Measurements from ENCODE around the gene XDH.
A peak's percentile ranks its signal among the peaks of the same experiment; 100 is the strongest.

Gene XDH

DNA sequence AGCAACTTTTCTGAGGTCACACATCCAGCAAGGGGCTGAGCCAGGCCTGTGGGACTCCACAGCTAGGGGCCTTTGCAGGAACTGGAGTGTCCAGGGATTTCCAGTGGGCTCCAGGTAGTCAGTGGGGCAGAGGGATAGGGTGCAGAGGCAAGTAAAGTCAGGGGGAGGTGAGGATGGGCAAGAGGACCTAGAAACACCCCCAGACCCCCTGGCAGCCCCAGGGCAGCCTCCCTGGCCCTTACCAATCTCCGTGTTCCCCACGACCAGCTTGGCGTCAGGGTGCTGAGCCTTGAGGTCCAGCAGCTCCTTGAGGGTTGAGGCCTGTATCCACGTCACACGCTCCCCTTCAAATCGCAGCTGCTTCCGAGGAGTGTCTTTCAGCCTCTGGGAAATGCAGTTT, 28.4 kb downstream of the XDH start:
- no peak for DNase-seq
- Mint-ChIP-seq H3K4me1 (peaks cover 40% of the 10 kb centered on the region), H3K27me3 (peaks cover 17% of the 10 kb centered on the region), H3K27ac (no peak overlapping the region), H3K9me3 (peaks cover 2% of the 10 kb centered on the region), H3K36me3 (no peaks in the 10 kb centered on the region), H3K4me3 (no peak overlapping the region)
- CTCF ChIA-PET: interaction anchor here (1.3 kb wide), 1 partner anchor 137 kb away, joined by 3 read pairs; no protein-coding TSS in a partner anchor

DNA sequence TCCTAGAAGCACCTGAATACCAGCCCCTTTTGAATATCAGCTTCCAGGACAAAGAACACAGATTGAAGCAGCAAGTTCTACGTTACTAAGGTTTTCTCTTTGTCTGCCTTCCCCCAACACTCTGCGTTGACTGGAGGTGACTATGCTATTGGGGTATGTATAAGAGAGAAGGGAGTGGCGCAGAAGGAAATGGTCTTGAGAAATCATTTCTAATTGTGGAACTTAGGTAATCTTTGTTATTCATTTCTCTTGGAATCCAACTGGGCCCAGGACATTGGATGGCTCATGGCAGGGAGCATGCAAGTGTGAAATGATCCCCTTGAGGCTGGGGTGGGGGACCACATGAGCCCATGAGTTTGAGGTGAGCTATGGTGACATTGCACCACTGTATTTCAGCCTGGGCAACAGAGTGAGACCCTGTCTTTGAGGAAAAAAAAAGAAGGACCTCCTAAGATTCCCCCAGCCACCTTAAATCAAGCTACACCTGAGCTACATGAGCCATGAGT, 29.7 kb downstream of the XDH start:
- Mint-ChIP-seq H3K36me3 (no peaks in the 10 kb centered on the region), H3K4me1 (peaks cover 43% of the 10 kb centered on the region), H3K27me3 (peaks cover 18% of the 10 kb centered on the region), H3K9me3 (peaks cover 2% of the 10 kb centered on the region), H3K27ac (no peak overlapping the region), H3K4me3 (no peak overlapping the region)
- DNase-seq: no peak
- CTCF ChIA-PET: no interaction called here

DNA sequence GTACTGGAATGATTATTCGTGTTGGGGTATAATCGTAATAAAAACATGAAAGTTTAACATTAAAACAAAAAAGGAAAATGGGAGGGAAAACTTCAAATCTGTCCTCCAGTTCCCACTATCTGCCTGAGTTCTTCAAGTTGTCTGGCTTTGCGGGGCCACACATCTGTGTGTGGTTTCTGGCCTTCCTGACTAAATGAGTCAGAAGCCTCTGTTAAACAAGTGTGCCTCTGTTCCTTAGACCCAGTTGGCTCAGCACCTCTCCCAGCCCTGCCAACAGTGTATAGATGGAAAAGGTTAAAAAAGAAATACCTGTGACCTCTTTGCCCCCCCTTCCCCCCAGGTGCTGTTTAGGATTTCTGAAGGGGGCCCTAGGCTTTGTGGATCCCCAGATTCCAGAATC, 30.2 kb downstream of the XDH start:
- Mint-ChIP-seq H3K36me3 (peaks cover under 1% of the 10 kb centered on the region), H3K9me3 (peaks cover 2% of the 10 kb centered on the region), H3K27me3 (peaks cover 22% of the 10 kb centered on the region), H3K27ac (no peak overlapping the region), H3K4me3 (no peak overlapping the region), H3K4me1 (peaks cover 43% of the 10 kb centered on the region)
- CTCF ChIA-PET: no interaction called here
- DNase-seq: no peak

DNA sequence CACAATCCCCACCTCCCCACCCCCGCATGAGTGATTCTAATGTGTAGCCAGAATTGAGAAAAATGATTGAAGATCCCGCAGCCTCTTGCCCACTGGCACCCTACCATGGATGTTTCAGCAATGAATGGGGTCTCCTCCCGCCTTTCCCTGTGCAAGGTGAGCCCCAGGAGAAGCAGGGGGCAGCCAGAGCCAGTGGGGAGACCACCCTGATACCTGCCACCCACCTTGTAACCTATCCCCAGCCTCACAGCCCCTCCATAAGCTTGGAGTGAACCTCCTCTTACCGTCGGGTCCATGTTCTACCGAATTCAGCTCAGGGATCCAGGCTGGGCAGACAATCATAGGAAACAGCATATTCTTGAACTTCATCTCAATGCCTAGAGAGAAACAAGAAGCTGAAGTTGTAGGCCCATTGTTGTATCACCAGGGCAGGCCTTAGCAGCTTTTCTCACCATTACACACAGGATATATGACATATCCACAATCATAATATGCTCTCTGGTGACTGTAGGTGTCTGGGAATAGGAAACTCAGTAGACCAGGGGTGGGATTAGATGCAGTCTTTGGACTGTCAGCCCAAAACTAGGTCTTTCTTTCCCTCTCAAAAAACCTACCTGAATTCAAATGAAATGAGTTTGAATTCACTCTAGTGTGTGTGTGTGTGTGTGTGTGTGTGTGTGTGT, 30.9 kb downstream of the XDH start:
- H3K9me3 Mint-ChIP-seq: peaks cover 2% of the 10 kb centered on the region
- H3K36me3 Mint-ChIP-seq: peaks cover 3% of the 10 kb centered on the region
- H3K27ac Mint-ChIP-seq: peak overlapping the region; percentile 45
- H3K4me3 Mint-ChIP-seq: no peak overlapping the region
- peaks cover 50% of the 10 kb centered on the region for H3K4me1 Mint-ChIP-seq
- peaks cover 15% of the 10 kb centered on the region for H3K27me3 Mint-ChIP-seq
- no peak for DNase-seq
- CTCF ChIA-PET: no interaction called here

DNA sequence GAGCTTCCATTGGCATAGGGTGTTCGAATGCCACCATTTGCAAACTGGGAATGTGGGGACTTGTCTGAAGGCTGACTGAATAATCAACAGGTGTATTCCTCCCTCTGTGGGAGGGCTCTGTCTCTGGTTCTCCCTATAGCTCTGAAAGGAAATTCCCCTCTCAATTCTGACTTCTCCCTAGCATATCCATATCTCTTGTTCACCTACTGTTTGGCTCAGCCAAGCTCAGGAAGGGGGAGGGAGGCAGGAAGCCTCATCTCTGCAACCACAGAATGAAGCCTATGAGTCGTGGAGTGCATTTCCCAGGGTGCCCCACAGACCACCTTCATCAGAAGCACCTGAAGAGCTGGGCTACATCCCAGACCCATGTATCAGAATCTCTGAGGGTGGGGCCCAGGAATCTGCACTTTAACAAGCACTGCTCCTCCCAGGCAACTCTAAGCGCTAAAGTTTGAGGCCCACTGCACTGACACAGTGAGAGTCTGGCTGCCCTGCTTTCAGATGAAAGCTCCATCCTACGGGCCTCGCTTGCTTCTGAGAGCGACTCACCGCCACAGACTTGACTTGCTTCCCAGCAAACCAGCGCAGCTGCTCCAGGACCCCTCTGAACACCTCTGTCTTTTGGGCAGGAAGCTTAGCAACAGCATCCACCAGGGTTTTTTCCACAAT, 32.0 kb downstream of the XDH start:
- Mint-ChIP-seq H3K4me3 (no peak overlapping the region), H3K9me3 (peaks cover 2% of the 10 kb centered on the region), H3K27me3 (peaks cover 5% of the 10 kb centered on the region), H3K4me1 (peaks cover 57% of the 10 kb centered on the region), H3K27ac (peak overlapping the region; percentile 47), H3K36me3 (peaks cover 5% of the 10 kb centered on the region)
- DNase-seq: no peak
- CTCF ChIA-PET: no interaction called here

DNA sequence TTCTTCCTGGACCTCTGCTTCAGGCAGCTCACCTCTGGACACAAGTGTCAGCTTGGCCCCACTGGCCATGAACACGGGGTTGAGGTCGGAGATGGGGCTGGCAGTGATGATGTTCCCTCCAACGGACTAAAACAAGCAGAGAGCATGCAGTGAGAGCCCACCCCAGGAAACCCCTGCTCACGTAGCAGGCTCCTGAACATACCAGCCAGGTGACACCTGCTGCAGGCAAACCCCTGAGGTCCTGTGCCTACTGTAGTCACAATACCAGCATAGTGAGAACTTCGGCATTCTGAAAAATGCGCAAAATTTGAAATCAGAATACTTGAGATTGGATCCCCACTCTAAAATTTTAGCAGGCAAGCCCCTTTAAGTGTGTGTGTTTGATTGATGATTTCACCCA, 32.9 kb downstream of the XDH start:
- H3K27me3 Mint-ChIP-seq: peaks cover 5% of the 10 kb centered on the region
- no peak overlapping the region for H3K4me3 Mint-ChIP-seq
- H3K9me3 Mint-ChIP-seq: peaks cover 2% of the 10 kb centered on the region
- peaks cover 58% of the 10 kb centered on the region for H3K4me1 Mint-ChIP-seq
- CTCF ChIA-PET: no interaction called here
- peak overlapping the region; percentile 47 for H3K27ac Mint-ChIP-seq
- H3K36me3 Mint-ChIP-seq: peaks cover 5% of the 10 kb centered on the region
- DNase-seq: no peak

DNA sequence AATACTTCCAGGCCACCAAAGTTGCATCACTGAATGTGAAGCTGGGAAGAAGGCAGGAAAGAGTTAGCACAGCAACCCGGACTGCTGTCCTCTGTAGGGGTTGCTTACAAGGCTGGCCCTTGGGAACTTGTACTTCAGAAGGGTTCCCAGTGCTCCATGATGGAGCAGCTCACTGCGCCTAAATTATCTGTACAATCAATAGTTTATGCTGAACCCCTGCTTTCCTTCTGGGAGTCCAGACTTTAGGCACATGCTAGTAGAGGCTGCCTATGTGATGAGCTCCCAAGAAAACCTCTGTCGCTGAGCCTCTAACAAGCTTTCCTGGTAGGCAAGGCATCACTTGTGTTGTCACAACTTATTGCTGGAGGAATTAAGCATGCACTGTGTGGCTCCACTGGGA, 34.3 kb downstream of the XDH start:
- H3K36me3 Mint-ChIP-seq: peaks cover 5% of the 10 kb centered on the region
- H3K27ac Mint-ChIP-seq: no peak overlapping the region
- H3K4me1 Mint-ChIP-seq: peaks cover 55% of the 10 kb centered on the region
- H3K9me3 Mint-ChIP-seq: peaks cover 2% of the 10 kb centered on the region
- no peak overlapping the region for H3K4me3 Mint-ChIP-seq
- H3K27me3 Mint-ChIP-seq: peaks cover 7% of the 10 kb centered on the region
- no peak for DNase-seq
- CTCF ChIA-PET: no interaction called here

DNA sequence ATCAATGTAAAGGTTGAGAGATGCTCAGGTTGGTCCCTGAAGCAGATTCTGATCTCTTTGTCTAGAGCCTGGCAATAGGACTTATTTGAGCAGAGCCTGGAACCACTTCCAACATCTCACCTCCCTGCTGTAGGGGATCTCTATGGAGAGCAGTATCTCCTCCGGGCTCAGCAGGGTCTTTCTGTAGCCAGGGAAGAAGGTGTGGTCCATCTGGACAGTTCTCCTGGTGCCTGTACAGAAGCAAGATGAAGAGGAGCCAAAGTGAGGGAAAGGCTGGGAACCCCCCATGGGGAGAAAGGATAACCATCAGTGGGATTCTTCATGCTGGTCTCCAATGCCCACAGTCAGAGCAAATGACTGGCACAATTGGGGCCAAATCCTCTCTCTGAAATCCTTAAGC, 34.8 kb downstream of the XDH start:
- peaks cover 5% of the 10 kb centered on the region for H3K36me3 Mint-ChIP-seq
- H3K4me1 Mint-ChIP-seq: peaks cover 54% of the 10 kb centered on the region
- H3K9me3 Mint-ChIP-seq: peaks cover 2% of the 10 kb centered on the region
- no peak overlapping the region for H3K4me3 Mint-ChIP-seq
- DNase-seq: no peak
- H3K27ac Mint-ChIP-seq: no peak overlapping the region
- peaks cover 12% of the 10 kb centered on the region for H3K27me3 Mint-ChIP-seq
- CTCF ChIA-PET: no interaction called here

DNA sequence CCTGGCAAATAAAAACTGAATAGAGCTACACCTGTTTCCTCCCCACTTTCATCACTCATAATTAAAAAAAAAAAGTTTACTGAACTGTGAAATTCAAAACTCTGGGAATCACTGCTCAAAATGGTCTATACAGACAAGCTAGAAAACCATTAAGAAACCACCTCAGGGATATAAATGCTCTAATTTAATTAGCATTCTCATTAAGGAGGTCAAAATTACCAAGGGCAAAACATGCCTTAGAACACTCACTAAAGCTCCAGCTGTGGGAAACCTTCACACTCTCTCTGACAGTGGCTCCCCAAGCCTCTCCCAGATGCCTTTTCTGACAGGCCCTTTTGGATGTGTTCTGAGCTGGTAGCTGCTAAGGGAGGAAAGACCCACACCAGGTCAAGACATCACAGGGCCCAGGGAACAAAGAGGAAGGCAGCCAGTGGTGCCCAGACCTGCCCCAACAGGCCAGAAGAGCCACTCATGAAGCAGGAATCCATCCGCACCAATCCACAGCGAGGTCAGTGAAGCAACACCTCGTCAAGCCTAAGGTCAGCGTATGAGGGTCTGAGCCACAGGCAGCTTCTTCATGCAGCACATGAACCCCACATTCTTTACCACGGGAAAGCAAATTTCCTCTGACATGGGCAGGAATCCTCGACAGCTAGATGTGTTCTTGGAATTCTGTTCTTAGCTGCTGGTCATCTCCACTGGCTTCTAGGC, 35.6 kb downstream of the XDH start:
- peaks cover 17% of the 10 kb centered on the region for H3K27me3 Mint-ChIP-seq
- peaks cover 5% of the 10 kb centered on the region for H3K36me3 Mint-ChIP-seq
- no peak overlapping the region for H3K27ac Mint-ChIP-seq
- CTCF ChIA-PET: no interaction called here
- H3K9me3 Mint-ChIP-seq: peaks cover 2% of the 10 kb centered on the region
- no peak overlapping the region for H3K4me3 Mint-ChIP-seq
- DNase-seq: no peak
- H3K4me1 Mint-ChIP-seq: peaks cover 46% of the 10 kb centered on the region

DNA sequence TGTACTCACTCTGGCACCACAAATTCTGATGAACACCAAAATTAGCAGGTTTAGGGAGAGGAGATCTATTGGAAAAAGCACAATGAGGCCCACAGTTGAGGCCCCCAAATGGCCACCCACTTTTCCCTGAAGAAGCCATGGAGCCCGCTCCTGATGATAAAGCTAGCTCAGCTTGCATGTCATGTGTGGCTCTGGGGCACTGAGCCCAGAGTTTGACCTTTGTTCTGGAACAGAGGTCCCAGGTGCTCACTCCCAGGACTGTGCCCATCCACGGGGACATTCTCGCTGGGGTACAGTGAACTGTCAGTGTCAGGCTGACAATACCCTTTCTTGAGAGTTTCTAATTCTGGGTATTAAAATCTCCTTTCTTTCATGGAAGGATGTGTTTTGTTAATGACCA, 36.2 kb downstream of the XDH start:
- CTCF ChIA-PET: no interaction called here
- Mint-ChIP-seq H3K27me3 (peaks cover 17% of the 10 kb centered on the region), H3K9me3 (peaks cover 2% of the 10 kb centered on the region), H3K4me1 (peaks cover 40% of the 10 kb centered on the region), H3K4me3 (no peak overlapping the region), H3K27ac (no peak overlapping the region), H3K36me3 (peaks cover 5% of the 10 kb centered on the region)
- no peak for DNase-seq

DNA sequence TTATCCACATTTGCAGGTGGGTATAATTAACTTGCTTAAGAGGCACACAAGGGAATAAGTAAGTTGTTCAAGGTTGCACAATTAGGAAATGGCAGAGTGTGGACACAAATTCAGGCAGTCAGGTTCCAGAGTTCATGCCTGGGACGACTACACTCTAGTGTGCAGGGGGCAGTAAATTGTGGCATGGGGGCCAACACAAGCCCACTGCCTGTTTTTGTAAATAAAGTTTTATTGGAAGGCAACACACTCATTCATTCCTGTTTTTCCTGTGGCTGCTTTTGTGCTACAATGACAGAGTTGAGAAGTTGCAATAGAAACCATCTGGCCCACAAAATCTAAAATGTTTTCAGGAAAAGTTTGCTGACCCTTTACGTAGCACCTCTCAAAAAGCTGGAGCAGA, 41.4 kb downstream of the XDH start:
- Mint-ChIP-seq H3K27me3 (peaks cover 15% of the 10 kb centered on the region), H3K36me3 (peaks cover under 1% of the 10 kb centered on the region), H3K27ac (no peak overlapping the region), H3K4me3 (no peak overlapping the region), H3K9me3 (no peaks in the 10 kb centered on the region), H3K4me1 (peaks cover 6% of the 10 kb centered on the region)
- CTCF ChIA-PET: no interaction called here
- DNase-seq: no peak

DNA sequence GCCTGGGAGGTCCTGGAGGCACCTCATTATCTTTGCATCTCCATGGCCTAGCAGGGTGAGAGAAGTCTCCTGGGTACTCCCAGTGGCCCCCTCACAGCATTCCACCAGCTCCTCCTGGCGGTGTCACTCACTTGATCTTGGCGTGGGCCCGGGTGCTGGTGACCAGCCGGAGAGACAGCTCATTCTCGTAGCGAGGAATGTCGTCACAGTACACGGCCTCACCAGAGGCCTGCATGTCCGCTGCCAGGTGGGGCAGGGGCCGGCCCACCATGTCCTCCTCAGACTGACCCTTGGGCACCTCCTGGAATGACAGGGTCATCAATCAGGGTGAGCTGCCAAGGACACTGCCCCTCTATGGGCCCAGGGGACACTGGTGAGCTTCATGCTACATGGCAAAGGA, 42.4 kb downstream of the XDH start:
- Mint-ChIP-seq H3K9me3 (no peaks in the 10 kb centered on the region), H3K4me3 (no peak overlapping the region), H3K27ac (no peak overlapping the region), H3K36me3 (no peaks in the 10 kb centered on the region), H3K4me1 (no peaks in the 10 kb centered on the region), H3K27me3 (peaks cover 19% of the 10 kb centered on the region)
- CTCF ChIA-PET: no interaction called here
- no peak for DNase-seq

DNA sequence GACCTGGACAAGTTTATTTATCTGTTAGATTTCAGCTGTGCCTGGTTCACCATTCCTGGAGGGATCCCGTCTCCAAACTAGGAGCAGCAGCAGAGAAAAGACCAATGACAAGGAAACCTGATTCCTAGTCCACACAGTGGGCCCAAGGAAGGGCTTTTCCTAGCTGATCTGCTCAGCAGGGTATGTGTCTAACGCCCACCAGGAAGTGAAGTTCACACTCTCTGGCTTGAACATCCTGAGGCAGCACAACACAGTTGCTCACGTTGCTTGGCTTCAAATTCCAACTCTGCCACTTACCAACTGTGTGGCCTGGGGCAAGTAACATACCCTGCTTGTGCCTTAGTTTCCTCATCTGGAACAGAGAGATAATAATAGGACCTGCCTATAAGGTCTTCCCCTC, 42.9 kb downstream of the XDH start:
- no peaks in the 10 kb centered on the region for H3K4me1 Mint-ChIP-seq
- CTCF ChIA-PET: no interaction called here
- no peak overlapping the region for H3K4me3 Mint-ChIP-seq
- no peak overlapping the region for H3K27ac Mint-ChIP-seq
- DNase-seq: no peak
- no peaks in the 10 kb centered on the region for H3K36me3 Mint-ChIP-seq
- no peaks in the 10 kb centered on the region for H3K9me3 Mint-ChIP-seq
- H3K27me3 Mint-ChIP-seq: peaks cover 19% of the 10 kb centered on the region

DNA sequence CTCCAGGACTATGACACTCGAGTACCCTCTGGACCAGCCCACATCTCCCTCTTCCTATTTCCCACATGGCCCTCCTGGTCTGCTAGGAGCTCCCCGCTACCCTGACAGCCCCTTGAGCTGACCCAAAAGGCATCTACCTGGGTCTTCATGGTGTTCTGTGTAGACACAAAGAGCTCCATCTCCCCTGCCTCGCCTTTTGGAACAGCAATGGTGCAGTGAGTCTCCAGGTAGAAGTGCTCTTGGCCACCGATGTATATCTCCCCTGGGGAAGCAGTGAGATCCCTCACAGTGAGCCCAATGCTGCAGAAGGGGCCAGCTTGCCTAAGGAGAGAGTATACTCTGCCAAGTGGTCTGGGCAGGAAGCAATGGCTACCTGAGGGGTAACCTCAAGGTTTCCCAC, 47.8 kb downstream of the XDH start:
- no peak overlapping the region for H3K4me3 Mint-ChIP-seq
- no peaks in the 10 kb centered on the region for H3K36me3 Mint-ChIP-seq
- CTCF ChIA-PET: no interaction called here
- no peak for DNase-seq
- H3K9me3 Mint-ChIP-seq: no peaks in the 10 kb centered on the region
- no peak overlapping the region for H3K27ac Mint-ChIP-seq
- H3K27me3 Mint-ChIP-seq: peaks cover 8% of the 10 kb centered on the region
- no peaks in the 10 kb centered on the region for H3K4me1 Mint-ChIP-seq
